Peyer's patch (tissue), 4 donors: ENCODE results near the gene KLF2.

ENCODE experiments used
- POLR2A ChIP-seq, 2 donors: fragments of 450-650 bp; IDR thresholded peaks; one replicate each; pipeline ENCODE4 v1.5.1; 2017; ENCODE audit warnings: antibody characterized with exemption in 2 of 2, mild to moderate bottlenecking in 2 of 2, moderate library complexity in 2 of 2
- TF ChIP-seq, protein P1 (sequence below), 6 experiments: fragments of 450-650 bp in 4 of 6; fragments of 200-600 bp in 2 of 6; sonication (generic) in 1 of 6; IDR thresholded peaks; one replicate each; pipeline ENCODE4 v1.5.1; 2017 to 2019; ENCODE audit warnings: antibody characterized with exemption in 6 of 6, mild to moderate bottlenecking in 3 of 6, moderate library complexity in 1 of 6

DNA sequence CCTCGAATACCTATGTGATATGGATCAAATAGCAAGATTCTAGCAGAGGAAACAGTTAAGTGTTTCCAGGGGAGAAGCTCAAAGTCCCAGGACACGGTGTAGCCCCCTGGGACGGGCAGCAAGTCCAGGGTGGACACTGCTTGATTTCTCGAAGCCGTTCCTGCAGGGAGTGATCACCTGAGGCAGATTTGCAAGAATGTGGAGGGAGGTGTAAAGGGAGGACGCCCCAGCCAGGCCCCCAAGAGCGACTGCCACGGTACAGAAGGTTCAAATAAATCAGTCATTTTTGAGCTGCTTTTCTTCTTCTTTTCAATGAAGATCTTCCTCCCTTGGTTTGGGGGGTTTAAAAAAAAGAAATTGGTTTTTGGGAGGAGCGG is 41.4 kb downstream of the KLF2 start:
- TF ChIP-seq, protein P1, sequence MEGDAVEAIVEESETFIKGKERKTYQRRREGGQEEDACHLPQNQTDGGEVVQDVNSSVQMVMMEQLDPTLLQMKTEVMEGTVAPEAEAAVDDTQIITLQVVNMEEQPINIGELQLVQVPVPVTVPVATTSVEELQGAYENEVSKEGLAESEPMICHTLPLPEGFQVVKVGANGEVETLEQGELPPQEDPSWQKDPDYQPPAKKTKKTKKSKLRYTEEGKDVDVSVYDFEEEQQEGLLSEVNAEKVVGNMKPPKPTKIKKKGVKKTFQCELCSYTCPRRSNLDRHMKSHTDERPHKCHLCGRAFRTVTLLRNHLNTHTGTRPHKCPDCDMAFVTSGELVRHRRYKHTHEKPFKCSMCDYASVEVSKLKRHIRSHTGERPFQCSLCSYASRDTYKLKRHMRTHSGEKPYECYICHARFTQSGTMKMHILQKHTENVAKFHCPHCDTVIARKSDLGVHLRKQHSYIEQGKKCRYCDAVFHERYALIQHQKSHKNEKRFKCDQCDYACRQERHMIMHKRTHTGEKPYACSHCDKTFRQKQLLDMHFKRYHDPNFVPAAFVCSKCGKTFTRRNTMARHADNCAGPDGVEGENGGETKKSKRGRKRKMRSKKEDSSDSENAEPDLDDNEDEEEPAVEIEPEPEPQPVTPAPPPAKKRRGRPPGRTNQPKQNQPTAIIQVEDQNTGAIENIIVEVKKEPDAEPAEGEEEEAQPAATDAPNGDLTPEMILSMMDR (IDR thresholded peaks at IDR 0.05), result no peak
- TF ChIP-seq POLR2A (IDR thresholded peaks at IDR 0.05), result no peak
